ENCODE measurements around the gene SIMC1.
"Not testable (repeated sequence)": the region's sequence is repeated elsewhere in the genome, so short reads cannot be mapped to it uniquely, and the experiment has no call there.

The SIMC1 gene

DNA sequence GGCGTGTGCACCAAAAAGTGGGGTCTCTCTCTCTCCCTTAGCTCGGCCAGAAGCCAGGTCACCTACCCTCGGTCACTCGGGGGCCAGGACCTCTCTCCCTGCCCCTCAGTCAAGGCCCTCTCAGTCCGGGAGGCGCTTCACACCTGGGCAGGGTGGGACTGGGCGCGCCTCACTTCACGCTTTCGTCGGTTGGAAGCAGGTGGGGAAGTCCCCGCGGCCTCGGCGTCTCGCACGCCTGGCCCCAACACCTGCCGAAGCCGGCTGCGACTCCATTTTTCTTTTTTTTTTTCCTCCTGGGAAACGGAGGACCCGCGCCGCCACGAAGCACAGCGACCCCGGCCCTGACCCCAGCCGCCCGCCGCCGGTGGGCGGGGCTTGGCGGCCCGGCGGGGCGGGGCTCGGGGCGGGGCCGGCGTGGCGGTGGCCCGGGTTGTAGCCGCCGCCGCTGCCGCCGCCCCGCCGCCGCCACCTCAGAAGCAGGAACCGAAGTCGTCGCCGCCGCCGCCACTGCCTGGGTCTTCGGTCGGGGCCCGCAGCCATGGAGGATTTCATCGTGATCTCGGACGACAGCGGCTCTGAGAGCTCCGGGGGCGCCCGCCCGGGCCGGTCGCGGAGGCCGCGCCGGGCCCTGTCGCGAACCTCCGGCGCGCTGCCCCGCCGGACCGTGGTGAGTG is at the start of gene SIMC1:
SIMC1 (plus strand) TSS at position 454 of the 674 bp plus-strand sequence; CDS start at position 539, 85 bp downstream.
- DNase-seq: peak; percentile 2 to 31

GRCh38 chr5:176188506-176189193 is 49.6 kb upstream of the SIMC1 start:
- no peak for DNase-seq

DNA sequence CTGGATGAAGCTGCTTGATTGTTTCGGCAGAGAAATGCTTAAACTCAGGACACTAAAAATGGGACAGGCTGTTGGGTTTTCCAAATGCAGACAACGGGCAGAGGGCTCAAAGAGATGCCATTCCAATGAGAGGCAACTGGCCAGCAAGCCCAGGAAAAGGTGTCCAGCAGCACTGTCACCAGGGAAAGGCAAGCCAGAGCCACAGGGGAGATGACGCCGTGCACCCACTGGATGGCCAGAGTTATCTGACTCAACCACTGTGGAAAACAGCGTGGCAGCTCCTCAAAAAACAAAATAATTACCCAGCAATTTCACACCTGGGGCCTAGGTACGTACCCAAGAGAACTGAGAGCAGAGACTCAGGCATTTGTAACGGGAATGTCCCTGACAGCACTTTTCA is 48.4 kb upstream of the SIMC1 start:
- no peak for DNase-seq

DNA sequence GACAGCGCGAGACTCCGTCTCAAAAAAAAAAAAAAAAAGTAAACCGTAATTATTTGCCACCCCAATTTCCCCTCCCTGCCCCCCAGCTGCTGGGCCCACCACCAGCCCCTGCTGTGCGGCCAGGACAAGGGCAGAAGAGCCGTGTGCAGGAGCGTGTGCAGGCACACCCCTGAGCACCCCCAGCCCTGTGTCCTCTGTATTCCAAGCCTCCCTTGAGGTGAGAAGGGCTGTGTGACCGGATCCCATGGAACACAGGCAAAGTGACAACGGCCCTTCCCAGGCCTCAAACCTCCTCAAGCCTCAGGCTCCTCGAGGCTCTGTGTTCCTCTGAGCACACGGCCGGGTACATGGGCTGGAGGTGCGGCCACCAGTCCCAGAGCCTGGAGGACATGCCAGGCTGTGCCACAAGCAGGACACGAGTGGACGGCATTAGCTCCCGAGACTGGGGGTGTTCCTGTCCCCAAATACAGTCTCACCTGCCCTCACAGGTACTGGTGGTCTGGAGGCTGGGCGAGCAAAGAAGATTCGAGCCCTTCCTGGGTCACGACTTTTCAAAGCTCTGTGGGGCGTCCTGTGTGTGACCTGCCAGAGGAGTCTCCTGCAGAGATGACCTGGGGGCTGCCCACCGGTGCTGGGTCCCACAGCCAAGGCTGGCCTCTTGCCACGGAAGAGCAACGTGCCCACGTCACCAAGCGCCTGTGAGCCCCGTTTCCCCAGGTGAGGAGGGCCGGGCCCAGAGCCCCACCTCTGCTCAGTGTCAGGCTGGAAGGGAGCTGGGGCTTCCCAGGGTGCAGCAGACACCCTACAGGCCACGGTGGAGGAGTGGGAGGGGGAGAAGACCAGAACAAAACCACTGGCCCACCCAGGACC is 47.1 kb upstream of the SIMC1 start:
- no peak for DNase-seq

DNA sequence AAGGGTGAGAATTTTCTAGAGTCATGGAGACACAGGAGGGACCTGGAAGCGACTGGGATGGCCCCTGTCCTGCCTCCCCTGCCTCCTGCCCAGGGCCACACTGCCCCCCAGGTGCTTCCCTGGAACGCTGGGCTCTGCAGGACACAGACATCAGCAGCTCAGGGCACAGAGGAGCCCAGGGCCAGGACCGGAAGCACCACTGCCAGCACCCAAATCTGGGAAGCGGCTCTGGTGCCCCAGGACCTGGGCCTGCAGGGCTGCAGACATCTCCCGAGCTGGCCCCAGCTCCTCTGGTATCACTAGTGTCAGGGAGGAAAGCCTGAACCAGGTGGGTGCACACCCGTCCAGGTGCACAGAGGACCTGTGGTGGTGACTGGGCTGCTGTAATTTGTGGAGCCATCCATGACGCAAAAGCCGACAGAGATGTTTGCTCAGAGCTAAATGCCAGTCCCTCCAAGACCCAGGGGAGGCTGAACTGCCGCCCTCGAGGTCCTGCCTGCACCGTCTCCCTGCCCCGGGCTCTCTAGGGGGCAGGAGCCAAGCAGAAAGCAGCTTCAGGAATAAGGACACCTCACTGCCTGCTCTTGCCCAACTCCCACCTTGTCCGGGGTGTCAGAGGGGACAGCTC is 46.0 kb upstream of the SIMC1 start:
- no peak for DNase-seq

- DNase-seq: not testable (repeated sequence)
Measured at GRCh38 chr5:176192722-176193117, 45.5 kb upstream of the SIMC1 start.

- DNase-seq: not testable (repeated sequence)
Measured at GRCh38 chr5:176193636-176194035, 44.6 kb upstream of the SIMC1 start.

- not testable (repeated sequence) for DNase-seq
Measured at GRCh38 chr5:176194238-176195083, 43.8 kb upstream of the SIMC1 start.

DNA sequence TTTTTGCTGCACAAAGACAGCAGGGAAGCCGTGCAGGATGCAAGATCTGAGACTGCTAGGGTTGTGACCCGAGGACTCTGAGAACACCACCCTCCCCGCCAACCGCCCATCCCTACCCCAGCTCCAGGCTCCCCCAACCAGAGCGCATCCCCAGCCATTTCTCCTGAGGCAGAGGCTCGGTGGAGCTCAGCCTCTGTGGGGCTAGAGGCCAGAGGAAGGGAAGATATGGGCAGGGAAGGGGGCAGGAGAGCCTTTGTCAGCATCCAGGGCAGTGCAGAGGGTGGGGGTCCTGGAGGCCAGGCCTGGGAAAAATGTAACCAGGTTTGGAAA is 43.2 kb upstream of the SIMC1 start:
- DNase-seq: not testable (repeated sequence)

- not testable (repeated sequence) for DNase-seq
Measured at GRCh38 chr5:176195487-176196207, 42.6 kb upstream of the SIMC1 start.

DNA sequence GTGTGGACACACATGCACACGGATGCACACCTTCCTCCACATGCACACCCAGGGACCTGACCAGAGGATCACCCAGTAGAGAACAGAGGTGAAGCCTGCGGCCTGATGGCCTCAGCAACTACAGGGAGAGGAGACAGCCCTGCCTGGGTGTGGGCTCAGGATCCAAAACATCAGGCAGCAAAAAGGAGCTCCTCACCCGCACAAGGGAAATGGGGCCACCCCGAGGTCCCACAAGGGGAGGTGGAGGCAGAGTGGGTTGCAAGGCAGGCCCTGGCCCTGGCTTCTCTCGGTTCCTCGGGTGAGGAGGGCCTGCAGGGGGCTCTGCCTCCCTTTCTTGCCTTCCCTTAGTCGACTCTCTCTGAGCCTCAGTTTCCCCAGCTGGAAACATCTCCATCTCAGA is 41.4 kb upstream of the SIMC1 start:
- not testable (repeated sequence) for DNase-seq

- not testable (repeated sequence) for DNase-seq
Measured at GRCh38 chr5:176197234-176197858, 40.9 kb upstream of the SIMC1 start.

GRCh38 chr5:176198299-176198698 is 39.9 kb upstream of the SIMC1 start:
- not testable (repeated sequence) for DNase-seq

- DNase-seq: not testable (repeated sequence)
Measured at GRCh38 chr5:176198991-176199733, 39.1 kb upstream of the SIMC1 start.

DNA sequence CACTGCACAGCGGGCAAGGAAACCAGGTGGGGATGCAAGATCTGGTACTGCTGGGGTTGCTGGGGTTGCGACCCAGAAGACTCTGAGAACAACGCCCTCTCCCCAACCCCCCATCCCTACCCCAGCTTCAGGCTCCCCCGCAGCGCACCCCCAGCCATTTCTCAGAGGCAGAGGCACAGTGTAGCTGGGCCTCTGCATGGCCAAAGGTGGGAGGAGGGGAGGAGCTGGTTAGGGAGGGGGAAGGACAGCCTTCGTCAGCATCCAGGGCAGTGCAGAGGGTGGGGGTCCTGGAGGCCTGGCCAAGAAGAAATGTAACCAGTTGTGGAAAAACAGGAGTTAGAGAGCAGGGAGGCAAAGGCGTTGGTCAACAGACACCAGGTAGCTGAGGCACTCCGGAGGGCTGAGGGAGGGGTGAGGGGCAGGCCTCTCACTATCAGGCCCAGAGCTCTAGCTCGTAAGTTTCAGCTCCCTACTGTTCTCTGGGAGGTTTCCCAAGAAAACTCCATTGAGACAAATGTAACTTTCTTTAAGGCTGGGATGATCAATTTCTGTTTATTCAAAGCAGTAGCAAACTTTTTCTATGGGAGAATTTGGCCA is 38.3 kb upstream of the SIMC1 start:
- DNase-seq: not testable (repeated sequence)

GRCh38 chr5:176201811-176202210 is 36.4 kb upstream of the SIMC1 start:
- DNase-seq: no peak

DNA sequence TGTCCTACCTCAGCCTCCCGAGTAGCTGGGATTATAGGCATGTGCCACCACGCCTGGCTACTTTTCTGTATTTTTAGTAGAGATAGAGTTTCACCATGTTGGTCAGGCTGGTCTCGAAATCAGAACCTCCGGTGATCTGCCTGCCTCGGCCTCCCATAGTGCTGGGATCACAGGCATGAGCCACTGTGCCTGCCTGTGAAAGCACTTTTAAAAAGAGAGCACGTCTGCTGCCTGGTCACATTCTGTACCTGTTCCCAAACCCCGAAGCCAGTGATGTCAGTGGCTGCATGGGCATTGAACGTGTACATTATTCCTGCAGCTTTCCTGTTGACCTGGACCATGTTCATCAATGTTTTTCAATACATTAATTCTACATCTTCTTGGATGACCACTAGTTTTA is 35.1 kb upstream of the SIMC1 start:
- DNase-seq: no peak

GRCh38 chr5:176203535-176203934 is 34.7 kb upstream of the SIMC1 start:
- DNase-seq: not testable (repeated sequence)

DNA sequence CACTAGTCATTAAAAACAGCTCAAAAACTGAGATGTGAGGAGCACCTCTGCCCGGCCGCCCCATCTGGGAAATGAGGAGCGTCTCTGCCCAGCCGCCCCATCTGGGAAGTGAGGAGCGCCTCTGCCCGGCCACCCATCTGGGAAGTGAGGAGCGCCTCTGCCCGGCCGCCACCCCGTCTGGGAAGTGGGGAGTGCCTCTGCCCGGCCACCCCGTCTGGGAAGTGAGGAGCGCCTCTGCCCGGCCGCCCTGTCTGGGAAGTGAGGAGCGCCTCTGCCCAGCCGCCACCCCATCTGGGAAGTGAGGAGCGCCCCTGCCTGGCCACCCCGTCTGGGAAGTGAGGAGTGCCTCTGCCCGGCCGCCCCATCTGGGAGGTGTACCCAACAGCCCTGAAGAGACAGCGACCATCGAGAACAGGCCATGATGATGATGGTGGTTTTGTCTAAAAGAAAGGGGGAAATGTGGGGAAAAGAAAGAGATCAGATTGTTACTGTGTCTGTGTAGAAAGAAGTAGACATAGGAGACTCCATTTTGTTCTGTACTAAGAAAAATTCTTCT is 23.7 kb upstream of the SIMC1 start:
- DNase-seq: not testable (repeated sequence)

Measured in inflammatory macrophage treated with lipopolysaccharide for 1 hour (primary cell).